ENCODE measurements around the gene SPATA7.
A peak's percentile ranks its signal among the peaks of the same experiment; 100 is the strongest.
"Not testable (repeated sequence)": the region's sequence is repeated elsewhere in the genome, so short reads cannot be mapped to it uniquely, and the experiment has no call there.

Gene SPATA7

GRCh38 chr14:88385212-88386101, at the start of gene SPATA7:
SPATA7 (plus strand) TSS chr14:88385657; CDS start chr14:88385819, 162 bp downstream.
- Mint-ChIP-seq H3K9me3 (no peaks in the 10 kb centered on the region), H3K36me3 (no peaks in the 10 kb centered on the region), H3K27ac (peak within 1 kb of the TSS; percentile 79), H3K4me3 (peak within 1 kb of the TSS; percentile 95), H3K27me3 (no peaks in the 10 kb centered on the region), H3K4me1 (peaks cover 28% of the 10 kb centered on the region)

- H3K27me3 Mint-ChIP-seq, result peaks cover 8% of the 10 kb centered on the region
- H3K36me3 Mint-ChIP-seq, result no peaks in the 10 kb centered on the region
Measured at GRCh38 chr14:88340357-88340756, 45.1 kb upstream of the SPATA7 start.

GRCh38 chr14:88342980-88343379, 42.5 kb upstream of the SPATA7 start:
- no peak overlapping the region for H3K27ac Mint-ChIP-seq
- peaks cover 7% of the 10 kb centered on the region for H3K27me3 Mint-ChIP-seq
- no peaks in the 10 kb centered on the region for H3K4me1 Mint-ChIP-seq
- no peak overlapping the region for H3K4me3 Mint-ChIP-seq
- no peaks in the 10 kb centered on the region for H3K36me3 Mint-ChIP-seq
- no peaks in the 10 kb centered on the region for H3K9me3 Mint-ChIP-seq

More at GRCh38 chr14:88340357-88340756, 45.1 kb upstream of the SPATA7 start:
- no peak overlapping the region for H3K27ac Mint-ChIP-seq
- no peaks in the 10 kb centered on the region for H3K4me1 Mint-ChIP-seq
- H3K9me3 Mint-ChIP-seq, result no peaks in the 10 kb centered on the region
- H3K4me3 Mint-ChIP-seq, result no peak overlapping the region

GRCh38 chr14:88346048-88346639, 39.3 kb upstream of the SPATA7 start:
- H3K9me3 Mint-ChIP-seq, result no peaks in the 10 kb centered on the region
- H3K36me3 Mint-ChIP-seq, result no peaks in the 10 kb centered on the region
- no peaks in the 10 kb centered on the region for H3K4me1 Mint-ChIP-seq
- no peak overlapping the region for H3K4me3 Mint-ChIP-seq
- H3K27ac Mint-ChIP-seq, result no peak overlapping the region
- peaks cover 5% of the 10 kb centered on the region for H3K27me3 Mint-ChIP-seq

GRCh38 chr14:88348546-88348945, 36.9 kb upstream of the SPATA7 start:
- Mint-ChIP-seq H3K9me3 (no peaks in the 10 kb centered on the region), H3K36me3 (no peaks in the 10 kb centered on the region), H3K4me1 (no peaks in the 10 kb centered on the region), H3K27ac (no peak overlapping the region), H3K4me3 (no peak overlapping the region), H3K27me3 (peaks cover 2% of the 10 kb centered on the region)

- Mint-ChIP-seq H3K4me3 (no peak overlapping the region), H3K9me3 (no peaks in the 10 kb centered on the region), H3K36me3 (no peaks in the 10 kb centered on the region), H3K4me1 (no peaks in the 10 kb centered on the region), H3K27me3 (peaks cover 1% of the 10 kb centered on the region), H3K27ac (no peak overlapping the region)
Measured at GRCh38 chr14:88351966-88352691, 33.3 kb upstream of the SPATA7 start.

GRCh38 chr14:88352698-88353097, 32.8 kb upstream of the SPATA7 start:
- Mint-ChIP-seq H3K9me3 (no peaks in the 10 kb centered on the region), H3K4me3 (no peak overlapping the region), H3K27me3 (peaks cover 1% of the 10 kb centered on the region), H3K27ac (no peak overlapping the region), H3K4me1 (no peaks in the 10 kb centered on the region), H3K36me3 (no peaks in the 10 kb centered on the region)

- Mint-ChIP-seq H3K27ac (no peak overlapping the region), H3K9me3 (no peaks in the 10 kb centered on the region), H3K27me3 (peaks cover 7% of the 10 kb centered on the region), H3K4me1 (no peaks in the 10 kb centered on the region), H3K4me3 (no peak overlapping the region), H3K36me3 (no peaks in the 10 kb centered on the region)
Measured at GRCh38 chr14:88354358-88354757, 31.1 kb upstream of the SPATA7 start.

- no peaks in the 10 kb centered on the region for H3K4me1 Mint-ChIP-seq
Measured at GRCh38 chr14:88359500-88359899, 26.0 kb upstream of the SPATA7 start.

GRCh38 chr14:88363644-88364043, 21.8 kb upstream of the SPATA7 start:
- Mint-ChIP-seq H3K36me3 (no peaks in the 10 kb centered on the region), H3K27me3 (peaks cover 10% of the 10 kb centered on the region), H3K4me1 (no peaks in the 10 kb centered on the region), H3K9me3 (peaks cover 4% of the 10 kb centered on the region), H3K4me3 (no peak overlapping the region), H3K27ac (no peak overlapping the region)

More at GRCh38 chr14:88359500-88359899, 26.0 kb upstream of the SPATA7 start:
- H3K36me3 Mint-ChIP-seq, result no peaks in the 10 kb centered on the region
- no peak overlapping the region for H3K27ac Mint-ChIP-seq
- no peaks in the 10 kb centered on the region for H3K9me3 Mint-ChIP-seq
- peaks cover 11% of the 10 kb centered on the region for H3K27me3 Mint-ChIP-seq
- no peak overlapping the region for H3K4me3 Mint-ChIP-seq

- Mint-ChIP-seq H3K9me3 (peaks cover 4% of the 10 kb centered on the region), H3K4me1 (no peaks in the 10 kb centered on the region), H3K27me3 (peaks cover 10% of the 10 kb centered on the region), H3K36me3 (no peaks in the 10 kb centered on the region), H3K27ac (no peak overlapping the region), H3K4me3 (no peak overlapping the region)
Measured at GRCh38 chr14:88364710-88365413, 20.6 kb upstream of the SPATA7 start.

GRCh38 chr14:88369496-88369895, 16.0 kb upstream of the SPATA7 start:
- peaks cover 4% of the 10 kb centered on the region for H3K9me3 Mint-ChIP-seq
- no peak overlapping the region for H3K27ac Mint-ChIP-seq
- H3K36me3 Mint-ChIP-seq, result no peaks in the 10 kb centered on the region
- peaks cover 17% of the 10 kb centered on the region for H3K27me3 Mint-ChIP-seq
- no peaks in the 10 kb centered on the region for H3K4me1 Mint-ChIP-seq
- no peak overlapping the region for H3K4me3 Mint-ChIP-seq

- Mint-ChIP-seq H3K4me1 (peaks cover 15% of the 10 kb centered on the region), H3K9me3 (no peaks in the 10 kb centered on the region), H3K36me3 (no peaks in the 10 kb centered on the region), H3K27ac (no peak overlapping the region), H3K27me3 (no peaks in the 10 kb centered on the region), H3K4me3 (no peak overlapping the region)
Measured at GRCh38 chr14:88379706-88380343, 5.6 kb upstream of the SPATA7 start.

- Mint-ChIP-seq H3K36me3 (no peaks in the 10 kb centered on the region), H3K27ac (no peak overlapping the region), H3K9me3 (no peaks in the 10 kb centered on the region), H3K4me3 (no peak overlapping the region), H3K4me1 (peaks cover 16% of the 10 kb centered on the region), H3K27me3 (no peaks in the 10 kb centered on the region)
Measured at GRCh38 chr14:88380405-88380804, 5.1 kb upstream of the SPATA7 start.

GRCh38 chr14:88381634-88382033, 3.8 kb upstream of the SPATA7 start:
- peaks cover 24% of the 10 kb centered on the region for H3K4me1 Mint-ChIP-seq
- H3K27me3 Mint-ChIP-seq, H3K9me3 Mint-ChIP-seq, H3K4me3 Mint-ChIP-seq, H3K36me3 Mint-ChIP-seq, H3K27ac Mint-ChIP-seq: not testable (repeated sequence)

Measured in activated naive CD4-positive, alpha-beta T cell treated with anti-CD3 and anti-CD28 coated beads, Interleukin-2, amount 50 U/mL, for 24 hours (primary cell).